H1 (cell line): ENCODE measurements around the gene SEMA4D. TPM values are rescaled to one million over a fixed set of nuclear protein-coding genes. Genes with fewer than 3 reads are reported as not detected.

ENCODE experiments used
- KDM4A ChIP-seq: IDR thresholded peaks from one replicate; pipeline ENCODE4 v1.7.1; 2012; ENCODE audit warnings: low read depth, mild to moderate bottlenecking, moderate library complexity, low read length, inconsistent platforms; ENCODE audit not compliant: severe bottlenecking
- SIN3A ChIP-seq, 2 experiments: IDR thresholded peaks in 1 of 2; conservative IDR thresholded peaks in 1 of 2; 2 replicates each; pipeline ENCODE4 v1.6.1; 2011 to 2012; ENCODE audit warnings: low read length in 2 of 2, improper control_type of control experiment in 1 of 2, low read depth in 1 of 2, mild to moderate bottlenecking in 1 of 2
- polyA plus RNA-seq, 7 experiments: library from polyadenylated mRNA; depleted of rRNA in 3 of 7; stranded (reverse) in 5 of 7; unstranded in 2 of 7; fragments of >200 nt in 5 of 7; fragments of 200-250 nt in 2 of 7; gene quantifications; 1 replicate in 5 of 7; 2 replicates in 1 of 7; 4 replicates in 1 of 7; pipeline versions ENCODE4 v1.2.1 to v1.2.3, GENCODE V29; 2011 to 2013; ENCODE audit warnings: missing spikeins in 2 of 7, mixed read lengths in 2 of 7
- total RNA-seq: library from RNA; stranded (reverse); fragmentation: NEBNext Ultra II Directional; extraction: Animal tissue kit (Norgen Biotek cat#: 25700); gene quantifications from 2 replicates; pipeline ENCODE4 v1.2.1, GENCODE V29; 2021

SEMA4D gene
- total and polyA plus RNA-seq, 2 of the 8 experiments (the other 6 are each of a cell fraction or from before 2014, with no cell fraction given), result 21.0 to 70.4 TPM

DNA sequence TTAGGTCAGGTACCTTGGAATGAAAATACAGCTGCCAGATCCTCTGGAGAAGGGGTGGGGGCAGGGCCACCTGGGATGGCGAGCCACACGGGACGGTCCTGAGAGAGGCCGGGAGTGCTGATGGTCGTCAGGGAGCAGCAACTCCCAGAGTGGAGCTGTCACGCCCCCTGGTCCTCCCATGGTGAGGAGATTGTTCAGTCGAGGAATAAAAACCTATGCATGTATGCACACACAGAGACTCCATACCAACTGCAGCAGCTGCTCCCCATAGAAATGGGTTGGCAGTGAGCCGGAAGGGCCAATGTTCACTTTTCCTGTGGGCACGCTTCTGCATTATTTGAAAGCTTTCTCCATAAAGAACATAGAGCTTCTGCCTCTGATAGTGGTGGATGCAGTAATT lies 45.2 kb upstream of the SEMA4D start (continued):
- TF ChIP-seq KDM4A, result no peak
- TF ChIP-seq SIN3A (conservative IDR thresholded peaks at IDR 0.05 in 1 of 2, IDR thresholded peaks at IDR 0.05 in 1 of 2; ENCODE audit: low read depth in 1 of 2, low read length in 2 of 2), result no peak
- TF ChIP-seq, all 59 proteins: peak for 0
